Hematopoietic multipotent progenitor cell treated with erythropoietin and hydrocortisone succinate and interleukin-3 and kit ligand, for 17 days (in vitro differentiated cells): Measurements from ENCODE around the gene IFITM2.
"Not testable (repeated sequence)": the region's sequence is repeated elsewhere in the genome, so short reads cannot be mapped to it uniquely, and the experiment has no call there.

Source experiments
- DNase-seq: peaks from one replicate; pipeline ENCODE4 v3.0.0-alpha.2; 2015; ENCODE audit warnings: low spot score

IFITM2 gene

DNA sequence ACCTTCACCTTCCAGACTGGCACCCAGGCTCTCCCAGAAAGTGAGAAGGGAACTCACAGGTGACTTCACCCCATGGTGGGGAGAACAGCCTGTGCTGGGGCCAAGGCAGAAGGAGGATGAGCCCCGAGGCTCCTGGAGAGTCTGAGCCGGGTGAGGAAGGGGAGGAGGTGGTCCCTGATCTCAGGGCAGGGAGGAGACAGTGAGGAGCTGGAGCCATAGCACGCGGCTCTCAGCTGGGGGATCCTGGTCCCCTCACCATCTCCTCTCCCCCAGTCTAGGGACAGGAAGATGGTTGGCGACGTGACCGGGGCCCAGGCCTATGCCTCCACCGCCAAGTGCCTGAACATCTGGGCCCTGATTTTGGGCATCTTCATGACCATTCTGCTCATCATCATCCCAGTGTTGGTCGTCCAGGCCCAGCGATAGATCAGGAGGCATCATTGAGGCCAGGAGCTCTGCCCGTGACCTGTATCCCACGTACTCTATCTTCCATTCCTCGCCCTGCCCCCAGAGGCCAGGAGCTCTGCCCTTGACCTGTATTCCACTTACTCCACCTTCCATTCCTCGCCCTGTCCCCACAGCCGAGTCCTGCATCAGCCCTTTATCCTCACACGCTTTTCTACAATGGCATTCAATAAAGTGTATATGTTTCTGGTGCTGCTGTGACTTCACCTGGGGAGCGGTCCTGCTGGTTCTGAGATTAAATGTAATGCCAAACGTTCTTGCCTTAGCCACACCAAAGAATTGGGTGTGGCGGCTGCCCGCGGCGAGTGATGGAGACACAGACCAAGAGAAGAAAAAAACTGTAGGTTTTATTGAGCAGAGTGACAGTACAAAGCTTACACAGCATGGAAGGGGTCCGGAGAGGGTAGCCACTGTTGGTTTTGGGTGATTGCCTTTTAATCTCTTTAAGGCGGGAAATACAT lies 1.4 kb downstream of the IFITM2 start:
- not testable (repeated sequence) for DNase-seq

DNA sequence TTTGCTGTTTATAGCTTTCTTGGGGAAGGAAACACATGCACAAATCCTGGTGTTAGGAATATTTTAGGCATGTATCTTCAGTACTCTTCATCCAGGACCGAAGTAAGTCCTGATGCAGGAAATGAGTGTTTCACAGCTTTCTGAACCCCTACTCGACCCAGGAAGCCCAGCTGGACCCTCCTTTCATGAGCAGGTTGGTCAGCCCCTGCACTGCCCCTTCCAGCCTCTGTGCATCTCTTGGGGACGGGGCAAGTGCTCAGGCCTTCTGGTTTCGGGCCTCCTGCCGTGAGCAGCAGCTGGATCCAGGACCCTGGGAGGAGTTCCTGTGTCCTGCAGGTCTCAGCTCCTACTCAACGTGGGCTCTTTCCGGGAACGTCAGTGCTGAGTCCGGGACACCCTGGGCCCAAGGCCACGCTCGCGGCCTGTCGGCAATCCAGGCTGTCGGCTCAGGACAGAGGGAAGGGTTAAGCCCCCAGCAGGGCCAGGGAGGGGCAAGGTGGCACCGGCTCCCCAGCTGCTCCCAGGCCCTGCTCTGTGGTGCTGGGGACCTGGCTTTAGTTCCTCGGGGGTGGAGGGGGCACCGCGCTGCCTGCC lies 2.5 kb downstream of the IFITM2 start:
- not testable (repeated sequence) for DNase-seq

DNA sequence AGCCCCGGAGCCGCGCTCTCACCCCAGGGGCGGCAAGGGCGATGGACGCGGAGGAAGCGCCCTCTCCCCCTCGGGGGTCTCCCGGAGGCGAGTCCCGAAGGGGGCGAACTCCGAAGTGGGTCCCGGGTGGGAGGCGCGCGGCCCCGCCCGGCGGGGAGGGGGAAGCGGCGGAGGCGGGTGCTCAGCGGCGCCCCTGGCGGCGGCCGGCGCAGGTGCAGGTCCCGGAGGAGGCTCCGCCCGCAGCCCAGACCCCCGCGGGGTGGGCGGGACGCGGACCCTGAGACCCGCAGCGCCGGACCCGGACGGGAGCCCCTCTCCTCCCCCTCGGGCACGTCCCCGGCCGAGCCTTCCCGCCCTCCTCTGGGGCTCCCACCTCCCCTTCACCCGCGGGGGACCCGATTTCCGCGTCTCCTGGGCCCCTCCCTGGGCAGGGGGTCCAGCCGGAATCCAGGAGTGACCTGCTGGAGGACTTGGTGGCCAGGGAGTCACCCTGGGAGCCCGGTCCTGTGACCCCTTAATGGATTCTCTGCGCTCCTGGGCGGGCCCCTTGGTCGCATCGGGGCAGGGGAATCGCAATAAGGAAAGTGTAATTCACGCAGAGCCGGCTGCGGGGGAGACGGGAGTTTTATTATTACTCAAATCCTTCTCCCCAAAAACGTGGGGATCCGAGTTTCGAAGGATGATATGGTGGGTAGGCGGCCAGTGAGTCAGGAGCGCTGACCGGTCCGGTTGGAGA lies 3.6 kb downstream of the IFITM2 start:
- DNase-seq = not testable (repeated sequence)

DNA sequence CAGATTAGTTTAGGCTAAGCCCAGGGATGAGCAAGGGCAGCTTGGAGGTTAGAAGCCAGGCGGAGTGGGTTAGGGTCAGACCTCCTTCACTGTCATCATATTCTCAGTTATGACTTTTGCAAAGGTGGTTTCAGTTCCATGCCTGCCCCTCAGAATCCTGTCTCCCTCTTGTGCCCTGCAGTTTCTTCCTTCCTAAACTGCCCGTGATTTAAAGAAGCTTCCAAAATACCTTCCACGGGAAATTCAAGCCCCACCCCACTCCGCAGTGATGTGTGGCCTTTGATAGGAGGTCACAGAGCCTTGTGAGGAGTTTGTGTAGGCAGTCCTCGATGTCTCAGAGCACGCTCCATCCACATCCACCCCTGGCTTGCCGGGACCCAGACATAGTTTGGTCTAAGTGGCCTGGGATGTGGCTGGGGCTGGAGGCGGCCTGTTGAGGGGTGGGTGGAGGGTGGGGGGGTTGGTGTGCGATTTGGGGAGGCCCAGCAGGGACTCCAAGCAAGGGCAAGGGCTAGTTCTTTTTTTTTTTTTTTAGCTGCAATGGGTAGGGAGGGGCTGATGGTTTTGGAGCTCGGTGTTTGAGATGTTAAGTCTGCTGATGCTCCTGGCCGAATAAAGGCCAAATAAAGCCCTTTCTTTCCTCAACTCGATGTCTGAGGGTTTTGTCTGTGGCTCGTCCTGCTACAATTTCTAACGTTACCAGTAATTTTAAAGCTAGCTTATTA lies 4.6 kb downstream of the IFITM2 start:
- no peak for DNase-seq

DNA sequence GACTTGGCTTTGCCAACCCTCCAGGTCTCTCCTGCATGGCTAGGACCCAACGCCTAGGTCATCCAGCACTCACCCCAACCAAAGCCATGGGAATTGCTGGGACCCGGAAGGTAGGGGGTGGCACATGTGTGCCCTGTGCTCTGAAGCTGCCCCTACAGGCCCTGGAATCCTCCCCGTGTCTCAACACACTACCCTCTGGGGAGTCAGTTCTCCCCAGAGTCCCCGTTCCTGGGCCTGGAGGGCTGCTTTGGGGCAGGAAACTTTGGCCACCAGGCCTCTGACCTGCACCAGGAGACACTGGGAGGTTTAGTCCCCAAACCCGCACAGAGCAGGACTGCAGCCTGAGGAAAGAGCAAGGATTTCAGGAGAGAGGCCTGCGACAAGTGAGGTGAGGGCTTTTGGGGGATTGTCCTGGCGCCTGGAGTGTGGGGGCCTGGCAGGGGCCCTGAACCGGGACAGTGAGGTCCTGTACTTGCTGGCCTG lies 5.7 kb downstream of the IFITM2 start:
- DNase-seq = no peak

DNA sequence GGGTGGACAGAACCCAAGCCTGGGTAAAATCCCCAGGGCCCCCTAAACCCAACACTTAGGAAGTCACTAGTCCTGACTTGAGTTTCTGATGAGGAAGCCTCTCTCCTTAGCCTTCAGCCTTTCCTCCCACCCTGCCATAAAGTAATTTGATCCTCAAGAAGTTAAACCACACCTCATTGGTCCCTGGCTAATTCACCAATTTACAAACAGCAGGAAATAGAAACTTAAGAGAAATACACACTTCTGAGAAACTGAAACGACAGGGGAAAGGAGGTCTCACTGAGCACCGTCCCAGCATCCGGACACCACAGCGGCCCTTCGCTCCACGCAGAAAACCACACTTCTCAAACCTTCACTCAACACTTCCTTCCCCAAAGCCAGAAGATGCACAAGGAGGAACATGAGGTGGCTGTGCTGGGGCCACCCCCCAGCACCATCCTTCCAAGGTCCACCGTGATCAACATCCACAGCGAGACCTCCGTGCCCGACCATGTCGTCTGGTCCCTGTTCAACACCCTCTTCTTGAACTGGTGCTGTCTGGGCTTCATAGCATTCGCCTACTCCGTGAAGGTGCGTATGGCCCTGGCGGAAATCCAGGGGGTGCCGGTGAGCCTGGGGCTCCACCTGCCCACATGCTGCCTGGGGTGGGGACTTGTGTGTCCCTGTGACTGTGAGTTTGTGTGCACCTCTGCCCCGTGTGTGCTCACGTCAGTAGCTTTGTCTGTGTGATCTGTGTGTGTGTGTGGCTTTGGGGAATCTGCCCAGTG lies 6.4 kb downstream of the IFITM2 start, which contains the start of gene IFITM1:
Gene IFITM1, plus strand, starts transcription at position 254 of the 767 bp plus-strand sequence. Its CDS starts 131 bp downstream, at position 385.
- no peak for DNase-seq

DNA sequence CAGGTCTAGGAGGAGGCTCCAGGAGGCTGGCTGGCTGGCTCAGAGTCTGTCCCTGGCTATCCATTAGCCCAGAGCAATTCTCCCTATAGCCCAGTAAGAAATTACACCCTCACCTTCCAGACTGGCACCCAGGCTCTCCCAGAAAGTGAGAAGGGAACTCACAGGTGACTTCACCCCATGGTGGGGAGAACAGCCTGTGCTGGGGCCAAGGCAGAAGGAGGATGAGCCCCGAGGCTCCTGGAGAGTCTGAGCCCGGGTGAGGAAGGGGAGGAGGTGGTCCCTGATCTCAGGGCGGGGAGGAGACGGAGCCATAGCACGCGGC lies 6.9 kb downstream of the IFITM2 start:
- not testable (repeated sequence) for DNase-seq

DNA sequence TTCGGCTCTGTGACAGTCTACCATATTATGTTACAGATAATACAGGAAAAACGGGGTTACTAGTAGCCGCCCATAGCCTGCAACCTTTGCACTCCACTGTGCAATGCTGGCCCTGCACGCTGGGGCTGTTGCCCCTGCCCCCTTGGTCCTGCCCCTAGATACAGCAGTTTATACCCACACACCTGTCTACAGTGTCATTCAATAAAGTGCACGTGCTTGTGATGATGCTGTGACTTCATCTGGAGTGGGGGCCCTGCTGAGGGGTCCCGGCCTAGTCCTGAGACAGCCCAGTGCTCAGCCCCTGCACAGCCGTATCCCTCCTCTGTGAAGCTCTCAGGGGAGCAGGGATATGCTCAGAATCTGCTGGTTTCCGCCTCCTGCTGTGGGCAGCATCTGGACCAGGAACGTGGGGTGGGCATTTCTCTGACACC lies 7.5 kb downstream of the IFITM2 start:
- no peak for DNase-seq

DNA sequence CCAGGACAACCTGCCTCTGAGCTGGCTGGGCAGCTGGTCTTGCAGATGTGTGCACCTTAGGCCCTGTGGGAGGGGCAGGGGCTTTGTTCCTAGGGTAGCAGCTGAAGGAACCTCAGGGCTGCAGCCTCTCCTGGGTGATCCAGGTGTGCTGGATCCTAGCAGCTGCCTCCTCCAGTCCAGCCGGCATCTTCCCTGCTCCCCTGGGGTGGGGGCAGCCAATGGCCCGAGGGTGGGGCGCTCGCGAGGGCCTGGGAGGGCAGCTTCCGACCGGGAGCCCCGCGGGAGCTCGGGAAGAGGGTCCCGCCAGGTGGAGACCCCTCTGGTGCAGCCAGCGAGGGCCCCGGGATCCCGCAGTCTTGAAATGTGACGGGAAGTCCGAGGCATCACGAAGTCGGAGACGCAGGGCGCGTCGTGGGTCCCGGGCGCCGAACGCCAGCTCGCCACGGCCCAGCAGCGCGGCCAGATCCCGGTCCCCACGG lies 7.9 kb downstream of the IFITM2 start:
- no peak for DNase-seq

DNA sequence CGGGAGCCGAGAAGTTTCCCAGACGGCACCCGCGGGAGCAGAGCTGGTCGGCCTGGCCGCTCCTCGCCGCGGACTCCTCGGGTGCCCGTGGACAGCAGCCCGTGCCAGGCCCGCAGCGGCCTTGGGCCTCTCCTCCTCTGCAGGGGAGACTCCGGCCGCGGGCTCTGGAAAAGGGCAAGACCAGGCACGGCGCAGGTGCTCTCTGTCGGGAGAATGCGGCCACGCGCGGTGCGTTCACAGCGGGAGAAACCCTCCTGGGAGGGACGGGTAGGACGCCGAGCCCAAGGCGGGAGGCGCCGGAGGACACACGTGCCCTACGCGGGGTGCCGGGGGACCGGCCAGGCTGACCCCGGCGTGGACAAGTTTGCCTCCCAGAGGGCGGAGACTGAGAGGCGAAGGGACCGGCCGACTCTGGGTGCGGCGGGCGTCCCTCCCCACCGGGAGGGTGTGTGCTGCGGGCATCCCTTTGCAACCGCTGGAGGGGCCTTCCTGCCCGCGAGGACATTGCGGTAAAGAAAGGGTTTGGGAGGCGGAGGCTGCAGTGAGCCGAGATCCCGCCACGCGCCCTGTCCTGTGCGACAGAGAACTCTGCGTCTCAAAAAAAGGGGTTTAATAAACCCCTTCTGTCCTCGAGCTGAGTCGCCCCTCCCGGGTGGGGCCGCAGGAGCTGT lies 8.6 kb downstream of the IFITM2 start:
- no peak for DNase-seq

DNA sequence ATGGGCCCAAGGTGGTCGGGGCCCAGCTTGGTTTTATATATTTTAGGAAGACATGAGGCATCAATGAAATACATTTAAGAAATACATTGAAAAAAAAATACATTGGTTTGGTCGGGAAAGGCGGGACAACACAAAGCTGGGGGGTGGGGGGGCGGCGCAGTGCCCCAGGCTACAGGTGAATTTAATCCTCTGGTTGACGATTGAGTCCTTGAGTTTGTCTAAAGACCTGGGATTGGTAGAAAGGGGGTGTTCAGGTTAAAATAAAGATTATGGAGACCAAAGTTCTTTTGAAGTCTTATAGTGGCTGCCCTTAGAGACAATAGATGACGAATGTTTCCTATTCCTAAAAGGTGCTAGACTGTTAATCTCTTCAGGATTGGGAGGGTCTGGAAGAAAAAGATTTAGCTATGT lies 9.3 kb downstream of the IFITM2 start:
- no peak for DNase-seq

DNA sequence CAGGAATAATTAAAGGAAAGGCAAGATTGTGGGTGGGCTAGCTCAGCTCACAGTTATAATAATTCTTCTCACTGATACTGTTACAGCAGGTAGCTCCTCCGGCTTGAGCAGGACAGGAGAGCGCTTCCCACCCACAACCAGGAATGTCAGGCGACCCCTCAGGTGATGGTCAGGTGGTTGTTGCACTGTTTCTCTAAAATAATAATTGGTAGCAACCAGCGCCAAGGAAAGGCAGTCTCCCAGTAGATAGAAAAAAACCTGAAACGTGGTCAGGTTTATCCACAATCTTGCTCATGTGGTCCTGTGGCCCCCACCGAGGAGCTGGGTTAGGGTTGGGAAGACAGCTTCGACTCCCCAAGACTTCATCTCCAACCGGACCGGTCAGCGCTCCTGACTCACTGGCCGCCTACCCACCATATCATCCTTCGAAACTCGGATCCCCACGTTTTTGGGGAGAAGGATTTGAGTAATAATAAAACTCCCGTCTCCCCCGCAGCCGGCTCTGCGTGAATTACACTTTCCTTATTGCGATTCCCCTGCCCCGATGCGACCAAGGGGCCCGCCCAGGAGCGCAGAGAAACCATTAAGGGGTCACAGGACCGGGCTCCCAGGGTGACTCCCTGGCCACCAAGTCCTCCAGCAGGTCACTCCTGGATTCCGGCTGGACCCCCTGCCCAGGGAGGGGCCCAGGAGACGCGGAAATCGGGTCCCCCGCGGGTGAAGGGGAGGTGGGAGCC lies 10.2 kb downstream of the IFITM2 start:
- not testable (repeated sequence) for DNase-seq

DNA sequence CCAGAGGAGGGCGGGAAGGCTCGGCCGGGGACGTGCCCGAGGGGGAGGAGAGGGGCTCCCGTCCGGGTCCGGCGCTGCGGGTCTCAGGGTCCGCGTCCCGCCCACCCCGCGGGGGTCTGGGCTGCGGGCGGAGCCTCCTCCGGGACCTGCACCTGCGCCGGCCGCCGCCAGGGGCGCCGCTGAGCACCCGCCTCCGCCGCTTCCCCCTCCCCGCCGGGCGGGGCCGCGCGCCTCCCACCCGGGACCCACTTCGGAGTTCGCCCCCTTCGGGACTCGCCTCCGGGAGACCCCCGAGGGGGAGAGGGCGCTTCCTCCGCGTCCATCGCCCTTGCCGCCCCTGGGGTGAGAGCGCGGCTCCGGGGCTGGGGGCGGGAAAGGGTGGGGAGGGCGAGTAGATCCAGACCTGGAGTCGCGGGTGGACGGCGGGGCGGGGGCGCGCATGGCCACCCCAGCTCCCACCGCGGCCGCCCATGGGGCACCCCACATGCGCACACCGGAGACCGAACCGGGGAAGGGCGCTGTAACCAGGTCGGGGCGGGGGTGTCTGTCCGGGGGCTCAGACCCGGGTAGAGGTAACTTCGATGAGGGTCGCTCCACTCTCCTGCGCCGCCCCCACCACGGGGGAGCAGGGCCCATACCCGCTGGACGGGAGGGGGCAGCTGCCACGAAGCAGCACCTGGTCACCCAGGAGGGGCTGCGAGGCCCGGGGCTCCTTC lies 10.9 kb downstream of the IFITM2 start:
- not testable (repeated sequence) for DNase-seq

DNA sequence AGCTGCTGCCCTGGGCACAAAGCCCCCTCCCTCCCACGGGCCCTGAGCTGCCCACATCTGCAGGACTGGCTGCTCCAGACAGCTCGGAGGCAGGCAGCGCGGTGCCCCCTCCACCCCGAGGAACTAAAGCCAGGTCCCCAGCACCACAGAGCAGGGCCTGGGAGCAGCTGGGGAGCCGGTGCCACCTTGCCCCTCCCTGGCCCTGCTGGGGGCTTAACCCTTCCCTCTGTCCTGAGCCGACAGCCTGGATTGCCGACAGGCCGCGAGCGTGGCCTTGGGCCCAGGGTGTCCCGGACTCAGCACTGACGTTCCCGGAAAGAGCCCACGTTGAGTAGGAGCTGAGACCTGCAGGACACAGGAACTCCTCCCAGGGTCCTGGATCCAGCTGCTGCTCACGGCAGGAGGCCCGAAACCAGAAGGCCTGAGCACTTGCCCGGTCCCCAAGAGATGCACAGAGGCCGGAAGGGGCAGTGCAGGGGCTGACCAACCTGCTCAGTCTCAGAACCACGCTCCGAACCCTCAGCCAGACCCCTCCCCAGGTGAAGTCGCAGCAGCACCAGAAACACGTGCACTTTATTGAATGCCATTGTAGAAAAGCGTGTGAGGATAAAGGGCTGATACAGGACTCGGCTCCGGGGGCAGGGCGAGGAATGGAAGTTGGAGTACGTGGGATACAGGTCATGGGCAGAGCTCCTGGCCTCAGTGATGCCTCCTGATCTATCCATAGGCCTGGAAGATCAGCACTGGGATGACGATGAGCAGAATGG lies 11.7 kb downstream of the IFITM2 start:
- not testable (repeated sequence) for DNase-seq

DNA sequence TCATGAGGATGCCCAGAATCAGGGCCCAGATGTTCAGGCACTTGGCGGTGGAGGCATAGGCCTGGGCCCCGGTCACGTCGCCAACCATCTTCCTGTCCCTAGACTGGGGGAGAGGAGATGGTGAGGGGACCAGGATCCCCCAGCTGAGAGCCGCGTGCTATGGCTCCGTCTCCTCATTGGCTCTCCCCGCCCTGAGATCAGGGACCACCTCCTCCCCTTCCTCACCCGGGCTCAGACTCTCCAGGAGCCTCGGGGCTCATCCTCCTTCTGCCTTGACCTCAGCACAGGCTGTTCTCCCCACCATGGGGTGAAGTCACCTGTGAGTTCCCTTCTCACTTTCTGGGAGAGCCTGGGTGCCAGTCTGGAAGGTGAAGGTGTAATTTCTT lies 12.3 kb downstream of the IFITM2 start:
- DNase-seq = not testable (repeated sequence)

DNA sequence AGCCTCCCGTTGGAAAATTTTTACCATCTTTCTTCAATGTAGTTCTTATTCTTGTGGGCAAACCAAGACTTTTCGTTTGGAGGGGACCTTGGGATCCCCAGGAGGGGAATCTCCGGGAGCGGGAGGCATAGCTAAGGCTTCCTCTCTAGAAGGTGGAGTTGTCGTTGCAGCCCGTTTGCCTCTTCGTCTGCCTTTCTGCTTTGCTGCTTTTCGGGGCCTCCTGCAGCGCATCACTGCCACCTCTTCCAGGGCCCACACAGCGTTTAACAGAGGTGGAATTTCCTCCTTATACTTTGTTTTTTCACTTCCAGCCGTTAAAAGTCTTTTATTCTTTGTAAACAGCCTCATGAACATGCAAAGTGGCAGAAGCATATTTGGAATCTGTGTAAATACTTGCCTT lies 16.5 kb downstream of the IFITM2 start:
- DNase-seq = no peak

DNA sequence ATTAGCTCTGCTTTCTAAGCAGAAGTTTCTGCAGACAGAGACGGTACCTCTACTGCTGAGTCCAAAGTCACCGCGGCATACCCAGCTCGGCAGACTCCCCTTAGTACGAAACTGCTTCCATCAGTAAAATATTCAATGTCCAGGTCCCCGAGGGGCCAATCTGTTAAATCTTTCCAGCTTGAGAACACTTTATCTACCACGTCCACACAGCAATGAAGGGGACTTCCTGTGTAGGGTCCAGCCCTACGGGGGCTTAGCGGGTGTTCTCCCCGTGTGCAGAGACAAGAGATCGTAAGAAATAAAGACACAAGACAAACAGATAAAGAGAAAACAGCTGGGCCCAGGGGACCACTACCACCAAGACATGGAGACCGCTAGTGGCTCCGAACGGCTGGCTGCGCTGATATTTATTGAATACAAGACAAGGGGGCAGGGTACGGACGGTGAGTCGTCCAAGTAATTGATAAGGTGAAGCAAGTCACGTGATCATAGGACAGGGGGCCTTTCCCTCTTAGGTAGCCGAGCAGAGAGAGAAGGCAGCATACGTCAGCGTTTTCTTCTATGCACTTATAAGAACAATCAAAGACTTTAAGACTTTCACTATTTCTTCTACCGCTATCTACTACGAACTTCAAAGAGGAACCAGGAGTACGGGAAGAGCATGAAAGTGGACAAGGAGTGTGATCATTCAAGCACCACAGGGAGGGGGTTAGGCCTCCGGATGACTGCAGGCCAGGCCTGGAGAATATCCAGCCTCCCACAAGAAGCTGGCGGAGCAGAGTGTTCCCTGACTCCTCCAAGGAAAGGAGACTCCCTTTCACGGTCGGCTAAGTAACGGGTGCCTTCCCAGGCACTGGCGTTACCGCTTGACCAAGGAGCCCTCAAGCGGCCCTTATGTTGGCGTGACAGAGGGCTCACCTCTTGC lies 17.2 kb downstream of the IFITM2 start:
- not testable (repeated sequence) for DNase-seq
